Measurements from ENCODE around the gene C2orf15.
"Not testable (repeated sequence)": the region's sequence is repeated elsewhere in the genome, so short reads cannot be mapped to it uniquely, and the experiment has no call there.

Gene C2orf15

GRCh38 chr2:99106913-99107312 lies 34.6 kb upstream of the C2orf15 start:
- Histone ChIP-seq H3K4me2 (no peak overlapping the region), H3K36me3 (ENCODE audit: insufficient read depth) (no peaks in the 10 kb centered on the region), H4K20me1 (ENCODE audit: insufficient read depth) (no peaks in the 10 kb centered on the region), H3K4me1 (ENCODE audit: low read depth, poor library complexity, severe bottlenecking) (no peaks in the 10 kb centered on the region), H3K9ac (no peak overlapping the region), H2AFZ (ENCODE audit: low read depth) (no peak overlapping the region), H3K79me2 (ENCODE audit: insufficient read depth, low read depth) (no peaks in the 10 kb centered on the region), H3K27ac (no peak overlapping the region), H3K27me3 (ENCODE audit: insufficient read depth, low read depth) (no peaks in the 10 kb centered on the region), H3K4me3 (IDR thresholded peaks at IDR 0.05; ENCODE audit: insufficient read depth, low read depth, low read length) (no peak overlapping the region)
- TF ChIP-seq CTCF (conservative IDR thresholded peaks at IDR 0.05; ENCODE audit: low read depth, low read length) = no peak

GRCh38 chr2:99111236-99111635 lies 30.3 kb upstream of the C2orf15 start:
- Histone ChIP-seq H3K27ac (no peak overlapping the region), H3K4me1 (ENCODE audit: low read depth, poor library complexity, severe bottlenecking) (no peaks in the 10 kb centered on the region), H3K27me3 (ENCODE audit: insufficient read depth, low read depth) (no peaks in the 10 kb centered on the region), H4K20me1 (ENCODE audit: insufficient read depth) (no peaks in the 10 kb centered on the region), H3K9ac (no peak overlapping the region), H3K4me3 (IDR thresholded peaks at IDR 0.05; ENCODE audit: insufficient read depth, low read depth, low read length) (no peak overlapping the region), H2AFZ (ENCODE audit: low read depth) (no peak overlapping the region), H3K79me2 (ENCODE audit: insufficient read depth, low read depth) (no peaks in the 10 kb centered on the region), H3K4me2 (no peak overlapping the region), H3K36me3 (ENCODE audit: insufficient read depth) (no peaks in the 10 kb centered on the region)
- no peak for TF ChIP-seq CTCF (conservative IDR thresholded peaks at IDR 0.05; ENCODE audit: low read depth, low read length)

GRCh38 chr2:99111945-99112344 lies 29.6 kb upstream of the C2orf15 start:
- Histone ChIP-seq H4K20me1 (ENCODE audit: insufficient read depth) (no peaks in the 10 kb centered on the region), H3K4me3 (IDR thresholded peaks at IDR 0.05; ENCODE audit: insufficient read depth, low read depth, low read length) (no peak overlapping the region), H3K36me3 (ENCODE audit: insufficient read depth) (no peaks in the 10 kb centered on the region), H3K4me1 (ENCODE audit: low read depth, poor library complexity, severe bottlenecking) (no peaks in the 10 kb centered on the region), H3K79me2 (ENCODE audit: insufficient read depth, low read depth) (no peaks in the 10 kb centered on the region), H3K4me2 (no peak overlapping the region), H2AFZ (ENCODE audit: low read depth) (no peak overlapping the region), H3K27me3 (ENCODE audit: insufficient read depth, low read depth) (no peaks in the 10 kb centered on the region), H3K27ac (no peak overlapping the region), H3K9ac (no peak overlapping the region)
- no peak for TF ChIP-seq CTCF (conservative IDR thresholded peaks at IDR 0.05; ENCODE audit: low read depth, low read length)

GRCh38 chr2:99112617-99113016 lies 28.9 kb upstream of the C2orf15 start:
- Histone ChIP-seq H3K79me2 (ENCODE audit: insufficient read depth, low read depth) (no peaks in the 10 kb centered on the region), H3K9ac (no peak overlapping the region), H3K4me1 (ENCODE audit: low read depth, poor library complexity, severe bottlenecking) (no peaks in the 10 kb centered on the region), H3K36me3 (ENCODE audit: insufficient read depth) (no peaks in the 10 kb centered on the region), H2AFZ (ENCODE audit: low read depth) (no peak overlapping the region), H3K4me3 (IDR thresholded peaks at IDR 0.05; ENCODE audit: insufficient read depth, low read depth, low read length) (no peak overlapping the region), H3K27me3 (ENCODE audit: insufficient read depth, low read depth) (no peaks in the 10 kb centered on the region), H4K20me1 (ENCODE audit: insufficient read depth) (no peaks in the 10 kb centered on the region), H3K27ac (no peak overlapping the region), H3K4me2 (no peak overlapping the region)
- TF ChIP-seq CTCF (conservative IDR thresholded peaks at IDR 0.05; ENCODE audit: low read depth, low read length) = no peak

- Histone ChIP-seq H3K4me2 (no peak overlapping the region), H3K36me3 (ENCODE audit: insufficient read depth) (no peaks in the 10 kb centered on the region), H3K27ac (no peak overlapping the region), H3K79me2 (ENCODE audit: insufficient read depth, low read depth) (no peaks in the 10 kb centered on the region), H3K27me3 (ENCODE audit: insufficient read depth, low read depth) (no peaks in the 10 kb centered on the region), H3K4me1 (ENCODE audit: low read depth, poor library complexity, severe bottlenecking) (no peaks in the 10 kb centered on the region), H3K4me3 (IDR thresholded peaks at IDR 0.05; ENCODE audit: insufficient read depth, low read depth, low read length) (no peak overlapping the region), H3K9ac (no peak overlapping the region), H4K20me1 (ENCODE audit: insufficient read depth) (no peaks in the 10 kb centered on the region), H2AFZ (ENCODE audit: low read depth) (no peak overlapping the region)
- TF ChIP-seq CTCF (conservative IDR thresholded peaks at IDR 0.05; ENCODE audit: low read depth, low read length) = no peak
These were observed 13.5 kb upstream of the C2orf15 start for GRCh38 chr2:99127981-99128380.

- not testable (repeated sequence) for H3K27ac ChIP-seq; H2AFZ ChIP-seq (ENCODE audit: low read depth); H3K4me2 ChIP-seq; H4K20me1 ChIP-seq (ENCODE audit: insufficient read depth); H3K36me3 ChIP-seq (ENCODE audit: insufficient read depth); H3K4me1 ChIP-seq (ENCODE audit: low read depth, poor library complexity, severe bottlenecking); H3K4me3 ChIP-seq (IDR thresholded peaks at IDR 0.05; ENCODE audit: insufficient read depth, low read depth, low read length); H3K9ac ChIP-seq; H3K79me2 ChIP-seq (ENCODE audit: insufficient read depth, low read depth); H3K27me3 ChIP-seq (ENCODE audit: insufficient read depth, low read depth)
These were observed 6.4 kb upstream of the C2orf15 start for GRCh38 chr2:99135044-99135556.
